ENCODE results near the gene PDE11A. TPM values are rescaled to one million over a fixed set of nuclear protein-coding genes. Genes with fewer than 3 reads are reported as not detected.

PDE11A gene
- total and polyA plus RNA-seq, 8 donors, result under 0.01 to 0.87 (median 0.40) TPM; not detected in 2

GRCh38 chr2:177628831-177629230 lies 443.7 kb downstream of the PDE11A start:
- TF ChIP-seq EP300 (IDR thresholded peaks at IDR 0.05) (no peak), POLR2A (IDR thresholded peaks at IDR 0.05) (no peak), POLR2AphosphoS5 (IDR thresholded peaks at IDR 0.05) (no peak)
- TF ChIP-seq, protein P1, sequence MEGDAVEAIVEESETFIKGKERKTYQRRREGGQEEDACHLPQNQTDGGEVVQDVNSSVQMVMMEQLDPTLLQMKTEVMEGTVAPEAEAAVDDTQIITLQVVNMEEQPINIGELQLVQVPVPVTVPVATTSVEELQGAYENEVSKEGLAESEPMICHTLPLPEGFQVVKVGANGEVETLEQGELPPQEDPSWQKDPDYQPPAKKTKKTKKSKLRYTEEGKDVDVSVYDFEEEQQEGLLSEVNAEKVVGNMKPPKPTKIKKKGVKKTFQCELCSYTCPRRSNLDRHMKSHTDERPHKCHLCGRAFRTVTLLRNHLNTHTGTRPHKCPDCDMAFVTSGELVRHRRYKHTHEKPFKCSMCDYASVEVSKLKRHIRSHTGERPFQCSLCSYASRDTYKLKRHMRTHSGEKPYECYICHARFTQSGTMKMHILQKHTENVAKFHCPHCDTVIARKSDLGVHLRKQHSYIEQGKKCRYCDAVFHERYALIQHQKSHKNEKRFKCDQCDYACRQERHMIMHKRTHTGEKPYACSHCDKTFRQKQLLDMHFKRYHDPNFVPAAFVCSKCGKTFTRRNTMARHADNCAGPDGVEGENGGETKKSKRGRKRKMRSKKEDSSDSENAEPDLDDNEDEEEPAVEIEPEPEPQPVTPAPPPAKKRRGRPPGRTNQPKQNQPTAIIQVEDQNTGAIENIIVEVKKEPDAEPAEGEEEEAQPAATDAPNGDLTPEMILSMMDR (IDR thresholded peaks at IDR 0.05), result no peak
- Histone ChIP-seq H3K36me3 (no peaks in the 10 kb centered on the region), H3K27ac (no peak overlapping the region), H3K4me3 (no peak overlapping the region), H3K4me1 (no peaks in the 10 kb centered on the region), H3K9me3 (no peaks in the 10 kb centered on the region), H3K27me3 (peaks cover 0 to 19% (median 0%) of the 10 kb centered on the region in 3 donors)
- intact Hi-C loops (cut with DNase I; ENCODE audit: low total_unique reads), result loop anchor here (10.0 kb wide), 1 partner anchor 74 kb away; a partner anchor contains a TSS
- no peak for DNase-seq
- WGBS, 5 donors, result 72 to 83% (median 78%) methylated on average over 5 of the region's 5 CpGs

DNA sequence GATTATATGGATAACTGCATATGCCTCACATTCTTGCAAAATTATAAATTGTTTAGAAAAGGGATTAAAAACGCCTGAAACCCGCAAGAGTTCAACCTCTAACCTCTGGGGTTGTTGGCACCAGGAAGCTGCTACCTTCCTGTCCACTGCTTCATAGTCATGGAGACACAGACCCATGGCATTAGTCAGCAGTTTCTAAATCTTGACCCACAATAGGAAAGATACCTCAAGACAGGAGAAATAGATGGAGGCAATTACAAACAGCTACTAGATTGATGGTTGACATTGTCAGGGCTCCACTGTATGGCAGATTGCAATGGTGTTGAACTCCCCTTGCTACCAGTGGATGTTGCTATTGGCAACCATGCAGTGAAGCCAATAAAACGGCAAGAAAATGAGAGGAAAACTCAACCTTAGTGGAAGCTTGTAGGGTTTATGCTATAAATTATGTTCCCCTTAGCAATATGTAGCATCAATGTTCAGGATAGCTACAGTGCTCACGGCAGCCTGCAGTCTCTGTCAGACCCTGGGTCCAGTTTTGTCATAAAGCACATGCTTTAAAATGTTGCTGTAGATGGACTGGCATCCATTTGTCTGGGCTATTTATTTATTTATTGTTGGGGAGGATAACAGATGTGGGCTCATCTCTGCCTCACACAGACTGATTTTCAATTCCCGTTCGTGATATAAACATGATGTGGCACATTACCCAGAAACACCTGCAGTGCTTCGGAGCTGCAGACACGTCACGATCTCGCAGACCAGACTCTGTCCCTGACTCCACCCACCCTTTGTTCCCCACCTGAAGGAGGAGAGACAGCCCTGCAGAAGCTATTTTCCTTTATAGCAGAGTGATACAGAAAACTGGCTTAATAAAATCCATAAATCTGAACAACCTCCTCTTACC lies 446.6 kb downstream of the PDE11A start:
- Histone ChIP-seq H3K27ac (no peak overlapping the region), H3K9me3 (no peaks in the 10 kb centered on the region), H3K27me3 (peaks cover 0 to 19% (median 0%) of the 10 kb centered on the region in 3 donors), H3K36me3 (no peaks in the 10 kb centered on the region), H3K4me3 (no peak overlapping the region), H3K4me1 (no peaks in the 10 kb centered on the region)
- DNase-seq, result no peak
- intact Hi-C loops (cut with DNase I; ENCODE audit: low total_unique reads), result loop anchor here (10.0 kb wide), 1 partner anchor 71 kb away; a partner anchor contains a TSS
- 51 to 65% (median 57%) methylated on average over 10 of the region's 10 CpGs for WGBS, 5 donors
- TF ChIP-seq, protein P1 (IDR thresholded peaks at IDR 0.05), result no peak
- no peak for TF ChIP-seq POLR2A (IDR thresholded peaks at IDR 0.05)

GRCh38 chr2:177622521-177622920 lies 450.1 kb downstream of the PDE11A start:
- Histone ChIP-seq H3K9me3 (no peaks in the 10 kb centered on the region), H3K27me3 (peaks cover 0 to 13% (median 0%) of the 10 kb centered on the region in 3 donors), H3K4me3 (no peak overlapping the region), H3K36me3 (no peaks in the 10 kb centered on the region), H3K4me1 (peaks cover 0 to 13% (median 9%) of the 10 kb centered on the region in 4 donors), H3K27ac (no peak overlapping the region)
- DNase-seq, result no peak
- intact Hi-C loops (cut with DNase I; ENCODE audit: low total_unique reads), result loop anchor here (10.0 kb wide), 1 partner anchor 68 kb away; a partner anchor contains a TSS
- TF ChIP-seq EP300 (IDR thresholded peaks at IDR 0.05) (no peak), POLR2AphosphoS5 (IDR thresholded peaks at IDR 0.05) (no peak), POLR2A (IDR thresholded peaks at IDR 0.05) (no peak)
- TF ChIP-seq, protein P1 (IDR thresholded peaks at IDR 0.05), result no peak
- WGBS, 5 donors, result 64 to 96% (median 93%) methylated on average over 4 of the region's 4 CpGs

- intact Hi-C loops (cut with DNase I; ENCODE audit: low total_unique reads), result loop anchor here (10.0 kb wide), 1 partner anchor 65 kb away; a partner anchor contains a TSS
These were observed 452.6 kb downstream of the PDE11A start for GRCh38 chr2:177619986-177620385.

More at GRCh38 chr2:177619986-177620385, 452.6 kb downstream of the PDE11A start:
- DNase-seq, result no peak
- 88 to 91% (median 89%) methylated on average over 2 of the region's 2 CpGs for WGBS, 5 donors
- Histone ChIP-seq H3K4me3 (no peak overlapping the region), H3K27me3 (no peaks in the 10 kb centered on the region), H3K4me1 (peaks cover 0 to 13% (median 9%) of the 10 kb centered on the region in 4 donors), H3K9me3 (no peaks in the 10 kb centered on the region), H3K27ac (no peak overlapping the region), H3K36me3 (no peaks in the 10 kb centered on the region)
- TF ChIP-seq, protein P1 (IDR thresholded peaks at IDR 0.05), result no peak
- no peak for TF ChIP-seq POLR2A (IDR thresholded peaks at IDR 0.05)
- no peak for TF ChIP-seq POLR2AphosphoS5 (IDR thresholded peaks at IDR 0.05)
